GM12801 (cell line): ENCODE results near the gene TEX22.

Experiments
- TF ChIP-seq, protein P1 (sequence below): IDR thresholded peaks from one replicate; pipeline ENCODE4 v1.5.1; 2011; ENCODE audit warnings: control low read depth; ENCODE audit not compliant: insufficient read length; ENCODE audit errors: extremely low read depth

Gene TEX22

DNA sequence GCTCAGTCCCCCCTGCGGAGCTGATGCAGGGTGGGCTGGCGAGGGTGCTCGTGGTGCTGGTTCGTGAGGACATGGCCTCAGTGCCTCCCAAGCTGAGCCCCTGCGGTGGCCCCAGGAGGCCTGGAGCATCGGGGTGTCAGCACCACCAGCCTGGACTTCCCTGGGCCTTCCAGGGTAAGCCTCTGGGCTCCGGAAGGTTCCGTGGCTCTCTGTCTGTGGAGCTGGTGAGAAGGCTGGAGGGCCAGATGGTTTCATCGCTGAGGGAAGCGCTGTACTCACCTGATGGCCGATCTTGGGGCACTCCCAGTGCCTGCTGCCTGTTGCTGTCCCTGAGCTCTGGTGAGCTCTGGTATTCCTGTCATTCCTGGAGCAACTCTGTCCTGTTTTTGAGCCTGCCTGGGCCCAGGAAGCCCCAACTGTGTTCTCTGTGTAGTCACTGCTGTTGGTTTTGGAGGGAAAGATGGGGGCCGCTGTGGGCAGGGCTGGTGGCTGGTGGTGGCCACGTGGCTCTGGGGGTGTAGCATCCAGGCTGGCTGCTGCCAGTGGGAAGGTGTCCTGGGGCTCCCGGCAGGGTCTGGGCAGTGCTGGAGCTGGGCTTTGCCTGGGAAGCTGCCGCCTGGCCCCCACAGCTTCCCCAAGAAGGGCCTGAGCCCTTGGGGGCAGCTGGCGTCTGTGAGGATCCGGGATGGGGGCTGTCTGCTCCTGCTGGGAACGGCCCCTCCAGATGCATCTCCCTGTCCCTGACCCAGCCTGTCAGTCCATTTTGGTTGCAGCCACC is 39.6 kb downstream of the TEX22 start:
- TF ChIP-seq, protein P1, sequence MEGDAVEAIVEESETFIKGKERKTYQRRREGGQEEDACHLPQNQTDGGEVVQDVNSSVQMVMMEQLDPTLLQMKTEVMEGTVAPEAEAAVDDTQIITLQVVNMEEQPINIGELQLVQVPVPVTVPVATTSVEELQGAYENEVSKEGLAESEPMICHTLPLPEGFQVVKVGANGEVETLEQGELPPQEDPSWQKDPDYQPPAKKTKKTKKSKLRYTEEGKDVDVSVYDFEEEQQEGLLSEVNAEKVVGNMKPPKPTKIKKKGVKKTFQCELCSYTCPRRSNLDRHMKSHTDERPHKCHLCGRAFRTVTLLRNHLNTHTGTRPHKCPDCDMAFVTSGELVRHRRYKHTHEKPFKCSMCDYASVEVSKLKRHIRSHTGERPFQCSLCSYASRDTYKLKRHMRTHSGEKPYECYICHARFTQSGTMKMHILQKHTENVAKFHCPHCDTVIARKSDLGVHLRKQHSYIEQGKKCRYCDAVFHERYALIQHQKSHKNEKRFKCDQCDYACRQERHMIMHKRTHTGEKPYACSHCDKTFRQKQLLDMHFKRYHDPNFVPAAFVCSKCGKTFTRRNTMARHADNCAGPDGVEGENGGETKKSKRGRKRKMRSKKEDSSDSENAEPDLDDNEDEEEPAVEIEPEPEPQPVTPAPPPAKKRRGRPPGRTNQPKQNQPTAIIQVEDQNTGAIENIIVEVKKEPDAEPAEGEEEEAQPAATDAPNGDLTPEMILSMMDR: no peak

DNA sequence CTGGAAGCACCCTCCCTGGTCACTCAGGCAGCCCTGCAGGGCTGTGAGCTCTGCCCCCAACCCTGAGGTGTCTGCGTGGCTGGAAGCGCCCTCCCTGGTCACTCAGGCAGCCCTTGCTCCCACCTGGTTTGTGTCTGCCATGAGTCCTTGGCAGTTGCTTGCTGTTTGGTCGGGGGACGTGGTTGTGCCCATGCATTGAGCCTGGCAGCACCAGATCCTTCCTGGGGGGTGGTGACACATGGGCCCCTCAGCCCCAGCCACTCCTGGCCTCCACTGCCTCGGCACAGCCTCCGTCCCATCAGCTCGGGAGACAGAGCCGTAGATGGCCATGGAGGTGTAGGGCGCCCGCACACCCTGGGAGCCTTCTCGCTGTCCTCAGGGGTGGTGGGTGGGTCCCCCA is 40.8 kb downstream of the TEX22 start:
- TF ChIP-seq, protein P1: no peak

DNA sequence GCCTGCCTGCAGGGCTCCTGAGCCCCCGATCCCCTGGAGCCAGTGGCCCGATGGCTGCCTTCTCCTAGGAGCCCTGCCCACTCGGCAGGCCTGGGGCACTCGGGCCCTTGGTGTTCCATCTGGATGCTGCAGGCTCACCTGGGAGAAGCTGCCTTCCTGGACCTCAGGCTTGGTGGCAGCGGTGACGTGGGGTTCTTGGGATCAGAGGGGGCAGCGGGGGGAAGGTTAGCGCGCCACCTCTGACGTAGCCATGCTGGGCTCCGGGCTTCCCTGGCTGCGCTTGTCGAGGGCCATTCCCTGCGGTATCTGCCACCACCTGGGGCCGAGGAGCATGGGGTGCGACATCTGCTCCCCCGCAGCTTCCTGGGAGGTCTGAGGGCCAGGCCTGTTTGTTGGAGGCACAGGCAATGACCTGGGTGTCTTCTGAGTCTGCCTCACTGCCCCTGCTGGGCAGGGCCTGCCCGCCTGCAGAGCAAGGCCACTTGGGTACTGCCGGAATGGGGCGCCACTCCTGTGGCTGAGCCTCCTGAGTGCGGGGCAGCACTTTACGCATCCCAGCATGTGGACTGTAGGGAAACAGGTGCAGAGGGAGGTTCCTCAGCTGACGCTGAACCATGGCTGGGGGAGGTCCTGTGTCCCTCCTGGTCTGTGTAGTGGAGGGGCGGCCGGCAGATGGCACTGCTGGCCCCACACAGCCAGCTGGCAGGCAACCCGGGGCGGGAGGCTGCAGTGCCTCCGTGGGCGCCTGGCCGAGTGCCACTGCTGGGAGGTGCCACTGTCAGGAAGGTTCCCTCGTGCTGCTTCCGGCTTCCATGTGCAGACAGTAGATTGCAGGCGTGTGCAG is 41.6 kb downstream of the TEX22 start:
- TF ChIP-seq, protein P1: no peak

DNA sequence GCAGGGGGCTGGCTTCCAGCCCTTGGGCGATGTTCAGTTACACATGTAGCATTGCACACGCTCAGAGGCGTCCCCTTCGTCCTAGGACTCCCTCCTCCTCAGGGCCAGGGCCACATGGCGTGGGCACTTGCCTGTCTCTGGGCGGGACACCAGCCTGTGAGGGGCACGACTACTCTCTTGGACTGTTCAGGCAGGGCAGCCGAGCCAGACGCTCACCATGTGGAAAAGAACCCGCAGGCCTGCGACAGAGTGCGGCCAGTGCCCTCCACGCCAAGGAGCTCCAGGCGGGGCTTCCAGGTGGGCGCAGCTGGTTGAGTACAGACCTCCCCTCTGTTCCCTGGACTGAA is 42.2 kb downstream of the TEX22 start:
- TF ChIP-seq, protein P1: no peak

DNA sequence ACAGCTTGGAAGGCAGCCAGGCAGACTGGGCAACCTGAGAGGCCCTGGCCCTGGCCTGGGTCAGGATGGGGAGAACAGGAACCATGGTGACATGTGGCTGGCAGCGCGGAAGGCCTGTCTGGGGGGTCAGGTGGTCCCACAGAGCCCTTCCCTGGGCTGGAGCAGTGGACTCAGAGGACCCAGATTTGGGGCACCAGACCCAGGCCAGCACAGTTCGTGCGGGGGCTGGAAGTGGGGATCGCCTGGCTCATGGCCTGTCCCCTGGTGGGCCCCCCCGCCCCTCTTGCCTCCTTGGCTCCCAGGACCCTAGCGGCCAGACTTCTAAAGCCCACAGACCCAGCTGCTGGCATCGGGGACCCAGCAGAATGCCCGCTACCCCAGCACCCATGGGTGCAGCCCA is 42.7 kb downstream of the TEX22 start:
- TF ChIP-seq, protein P1: no peak

DNA sequence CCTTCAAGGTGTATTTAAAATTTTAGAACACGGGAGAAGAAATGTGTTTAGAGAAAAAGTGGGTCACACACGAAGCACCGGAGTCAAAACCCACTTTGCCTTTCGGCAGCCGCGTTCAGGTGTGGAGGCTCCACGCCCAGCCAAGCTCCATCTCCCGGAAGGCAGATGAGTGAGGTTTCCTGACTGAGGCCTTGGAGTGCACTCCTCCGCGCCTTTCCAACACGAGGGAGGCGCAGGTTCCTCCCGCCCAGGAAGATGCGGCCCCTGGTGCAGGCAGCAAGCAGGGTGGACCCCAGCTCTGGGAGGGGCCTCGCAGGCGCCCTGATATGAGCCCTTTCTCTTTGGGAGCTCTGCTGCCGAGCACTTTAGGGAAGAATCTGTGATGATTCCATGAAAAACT is 43.8 kb downstream of the TEX22 start:
- TF ChIP-seq, protein P1: no peak

DNA sequence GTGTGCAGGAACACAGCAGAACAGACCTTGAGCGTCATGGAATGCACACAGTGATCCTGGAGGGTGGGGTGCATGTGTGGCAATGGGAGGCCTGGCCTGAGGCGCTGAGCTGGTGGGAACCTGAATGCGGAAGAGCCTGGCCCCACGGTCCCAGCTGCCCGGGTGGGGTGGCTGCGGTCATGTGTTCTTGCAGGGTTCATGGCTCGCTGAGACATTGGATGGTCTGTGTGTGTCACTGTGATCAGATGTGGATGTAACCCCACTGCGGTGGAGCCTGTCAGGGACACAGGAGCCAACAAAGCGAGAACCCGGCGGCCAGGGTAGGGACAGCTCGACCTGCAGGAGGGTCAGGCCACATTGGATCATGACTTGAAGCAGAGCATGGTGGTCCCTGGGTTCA is 44.5 kb downstream of the TEX22 start:
- TF ChIP-seq, protein P1: no peak
